ENCODE data around the gene STARD8.

DNA sequence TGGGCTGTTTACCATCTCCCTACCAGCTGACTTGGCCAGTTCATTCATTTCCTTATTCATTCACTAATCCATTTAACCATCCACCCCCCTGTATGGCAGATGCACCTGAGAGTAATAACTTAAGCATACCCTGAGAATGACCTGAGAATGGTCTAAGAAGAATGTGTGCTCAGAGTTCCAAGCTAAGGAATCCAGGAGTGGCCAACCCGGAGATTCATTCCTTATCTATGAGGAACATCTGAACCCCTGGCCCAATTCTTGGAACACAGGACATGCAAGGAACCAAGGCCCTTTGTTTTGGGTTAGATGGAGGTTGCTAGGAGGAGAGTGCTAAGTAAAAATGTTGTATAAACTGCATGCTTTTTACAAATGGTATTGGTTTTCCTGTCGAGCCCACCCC lies 13.5 kb upstream of the STARD8 start:
- TF ChIP-seq, protein P1, sequence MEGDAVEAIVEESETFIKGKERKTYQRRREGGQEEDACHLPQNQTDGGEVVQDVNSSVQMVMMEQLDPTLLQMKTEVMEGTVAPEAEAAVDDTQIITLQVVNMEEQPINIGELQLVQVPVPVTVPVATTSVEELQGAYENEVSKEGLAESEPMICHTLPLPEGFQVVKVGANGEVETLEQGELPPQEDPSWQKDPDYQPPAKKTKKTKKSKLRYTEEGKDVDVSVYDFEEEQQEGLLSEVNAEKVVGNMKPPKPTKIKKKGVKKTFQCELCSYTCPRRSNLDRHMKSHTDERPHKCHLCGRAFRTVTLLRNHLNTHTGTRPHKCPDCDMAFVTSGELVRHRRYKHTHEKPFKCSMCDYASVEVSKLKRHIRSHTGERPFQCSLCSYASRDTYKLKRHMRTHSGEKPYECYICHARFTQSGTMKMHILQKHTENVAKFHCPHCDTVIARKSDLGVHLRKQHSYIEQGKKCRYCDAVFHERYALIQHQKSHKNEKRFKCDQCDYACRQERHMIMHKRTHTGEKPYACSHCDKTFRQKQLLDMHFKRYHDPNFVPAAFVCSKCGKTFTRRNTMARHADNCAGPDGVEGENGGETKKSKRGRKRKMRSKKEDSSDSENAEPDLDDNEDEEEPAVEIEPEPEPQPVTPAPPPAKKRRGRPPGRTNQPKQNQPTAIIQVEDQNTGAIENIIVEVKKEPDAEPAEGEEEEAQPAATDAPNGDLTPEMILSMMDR (conservative IDR thresholded peaks at IDR 0.05; ENCODE audit: low read depth, low read length), result no peak
- TF ChIP-seq EZH2 (IDR thresholded peaks at IDR 0.05; ENCODE audit: borderline replicate concordance, low read depth, low read length, poor library complexity, severe bottlenecking), result no peak
